Testis (tissue), 3 donors: ENCODE measurements around the gene FRS3. TPM values are rescaled to one million over a fixed set of nuclear protein-coding genes. Genes with fewer than 3 reads are reported as not detected.

Experiments
- DNase-seq: peaks from one replicate; pipeline ENCODE4 v3.0.0-alpha.2; 2019
- H3K27ac ChIP-seq, 2 donors: fragments of 200-600 bp; sonication (generic); one replicate each; pipeline ENCODE4 v1.5.1; 2019
- H3K27me3 ChIP-seq: fragments of 200-600 bp; sonication (generic); one replicate; pipeline ENCODE4 v1.5.1; 2019
- H3K36me3 ChIP-seq: fragments of 200-600 bp; sonication (generic); one replicate; pipeline ENCODE4 v1.5.1; 2017; ENCODE audit warnings: low read depth; ENCODE audit errors: missing control alignments
- H3K4me1 ChIP-seq: fragments of 200-600 bp; sonication (generic); one replicate; pipeline ENCODE4 v1.5.1; 2019
- H3K4me3 ChIP-seq, 2 donors: fragments of 200-600 bp; sonication (generic); one replicate each; pipeline ENCODE4 v1.5.1; 2017 to 2019
- H3K9me3 ChIP-seq: fragments of 200-600 bp; sonication (generic); one replicate; pipeline ENCODE4 v1.5.1; 2017
- POLR2A ChIP-seq: fragments of 450-650 bp; IDR thresholded peaks from one replicate; pipeline ENCODE4 v1.6.1; 2017; ENCODE audit warnings: antibody characterized with exemption, mild to moderate bottlenecking, moderate library complexity
- WGBS, 2 donors: methylation state at CpG; one replicate each; pipeline ENCODE4 v1.1.5; 2018; 5-methylcytosine and 5-hydroxymethylcytosine counted together
- intact Hi-C: fragments of 100-400 bp; cut with DNase I; formaldehyde crosslinking; loops from one replicate; pipeline ENCODE4 v1.15.1; 2023; ENCODE audit warnings: low total_unique reads
- polyA plus RNA-seq: library from polyadenylated mRNA; stranded (reverse); fragments of 350-450 nt; fragmentation: Illumina TruSeq; extraction: RNeasy Lipid Tissue Mini Kit (QIAGEN cat#74804); gene quantifications from one replicate; pipeline ENCODE4 v1.2.3, GENCODE V29; 2014; ENCODE audit warnings: low read depth, low replicate concordance; ENCODE audit not compliant: insufficient read depth
- total RNA-seq, 2 donors: library from RNA; depleted of rRNA; stranded (reverse); fragments of >200 nt; gene quantifications; one replicate each; pipeline ENCODE4 v1.2.3, GENCODE V29; 2016
- TF ChIP-seq, protein P1 (sequence below), 3 experiments: fragments of 450-650 bp in 2 of 3; fragments of 200-600 bp in 1 of 3; sonication (generic) in 1 of 3; IDR thresholded peaks; one replicate each; pipeline ENCODE4 v1.5.1; 2016 to 2019; ENCODE audit warnings: antibody characterized with exemption in 3 of 3, mild to moderate bottlenecking in 2 of 3, moderate library complexity in 1 of 3

The FRS3 gene
- total and polyA plus RNA-seq, 3 donors from 2014 or later = 33.4 to 39.3 (median 34.1) TPM

DNA sequence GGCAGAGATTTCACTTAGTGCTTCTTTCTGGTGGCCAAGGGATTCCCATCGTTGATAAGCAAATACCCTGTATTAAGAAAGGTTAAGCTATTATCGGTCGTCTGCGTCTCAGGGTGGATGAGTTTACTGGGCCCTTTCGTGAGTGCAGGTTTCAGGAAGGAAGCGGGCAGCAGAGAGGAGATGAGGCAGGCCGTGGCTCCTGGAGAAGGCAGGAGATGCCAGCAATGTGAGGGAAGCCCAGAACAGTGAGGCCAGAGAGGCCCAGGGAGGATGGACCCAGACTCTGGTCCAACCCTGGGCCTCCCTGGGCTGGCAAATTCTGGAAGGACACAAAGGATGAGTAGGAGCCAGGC is 55.5 kb downstream of the FRS3 start:
- intact Hi-C loops = no loop called here
- TF ChIP-seq, protein P1, sequence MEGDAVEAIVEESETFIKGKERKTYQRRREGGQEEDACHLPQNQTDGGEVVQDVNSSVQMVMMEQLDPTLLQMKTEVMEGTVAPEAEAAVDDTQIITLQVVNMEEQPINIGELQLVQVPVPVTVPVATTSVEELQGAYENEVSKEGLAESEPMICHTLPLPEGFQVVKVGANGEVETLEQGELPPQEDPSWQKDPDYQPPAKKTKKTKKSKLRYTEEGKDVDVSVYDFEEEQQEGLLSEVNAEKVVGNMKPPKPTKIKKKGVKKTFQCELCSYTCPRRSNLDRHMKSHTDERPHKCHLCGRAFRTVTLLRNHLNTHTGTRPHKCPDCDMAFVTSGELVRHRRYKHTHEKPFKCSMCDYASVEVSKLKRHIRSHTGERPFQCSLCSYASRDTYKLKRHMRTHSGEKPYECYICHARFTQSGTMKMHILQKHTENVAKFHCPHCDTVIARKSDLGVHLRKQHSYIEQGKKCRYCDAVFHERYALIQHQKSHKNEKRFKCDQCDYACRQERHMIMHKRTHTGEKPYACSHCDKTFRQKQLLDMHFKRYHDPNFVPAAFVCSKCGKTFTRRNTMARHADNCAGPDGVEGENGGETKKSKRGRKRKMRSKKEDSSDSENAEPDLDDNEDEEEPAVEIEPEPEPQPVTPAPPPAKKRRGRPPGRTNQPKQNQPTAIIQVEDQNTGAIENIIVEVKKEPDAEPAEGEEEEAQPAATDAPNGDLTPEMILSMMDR (IDR thresholded peaks at IDR 0.05) = no peak
- no peak for TF ChIP-seq POLR2A
- 54 to 56% methylated on average over 7 of the region's 7 CpGs for WGBS, 2 donors
- no peaks in the 10 kb centered on the region for H3K36me3 ChIP-seq
- H3K4me1 ChIP-seq = peaks cover 16% of the 10 kb centered on the region
- H3K9me3 ChIP-seq = no peaks in the 10 kb centered on the region
- H3K27me3 ChIP-seq = no peaks in the 10 kb centered on the region
- DNase-seq = no peak
- no peak overlapping the region for H3K27ac ChIP-seq
- H3K4me3 ChIP-seq = no peak overlapping the region

DNA sequence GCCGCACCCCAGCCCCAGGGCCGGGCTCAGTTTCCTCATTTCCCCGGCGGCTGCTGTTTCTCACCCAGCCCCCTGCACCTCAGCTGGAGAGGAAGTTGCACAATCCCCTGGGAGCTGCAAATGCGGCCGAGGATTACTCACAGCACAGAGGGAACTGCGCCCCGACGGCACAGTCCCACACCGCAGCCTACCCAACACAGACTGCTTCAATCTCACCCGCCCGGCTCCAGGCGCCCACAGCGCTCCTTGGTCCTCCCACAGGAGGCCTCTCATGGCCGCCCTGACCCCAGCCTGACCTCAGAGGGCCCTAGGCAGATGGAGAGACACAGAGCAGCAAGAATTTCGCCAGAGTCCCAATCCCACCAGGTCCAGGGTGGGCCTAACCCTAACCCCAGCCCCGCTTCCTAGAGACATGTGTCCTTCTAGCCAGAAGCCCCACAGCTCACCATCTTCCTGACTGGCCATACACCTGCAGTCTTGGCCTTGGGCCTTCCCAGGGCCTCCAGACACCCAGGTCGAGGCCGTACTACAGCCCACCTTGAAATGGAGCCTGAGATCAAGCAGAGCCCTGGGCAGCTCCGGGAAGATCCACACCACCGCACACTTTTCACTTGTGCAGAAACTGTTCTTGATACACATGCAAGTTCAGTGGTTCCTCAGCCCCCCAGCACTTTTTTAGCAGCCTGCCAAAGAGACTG is 56.0 kb downstream of the FRS3 start:
- Histone ChIP-seq H3K9me3 (no peaks in the 10 kb centered on the region), H3K4me1 (peaks cover 16% of the 10 kb centered on the region), H3K4me3 (no peak overlapping the region), H3K27me3 (no peaks in the 10 kb centered on the region), H3K27ac (no peak overlapping the region), H3K36me3 (no peaks in the 10 kb centered on the region)
- TF ChIP-seq POLR2A = no peak
- TF ChIP-seq, protein P1 (IDR thresholded peaks at IDR 0.05) = no peak
- intact Hi-C loops = no loop called here
- 55 to 66% methylated on average over 9 to 21 of the region's 21 CpGs for WGBS, 2 donors
- DNase-seq = peak; percentile 50

DNA sequence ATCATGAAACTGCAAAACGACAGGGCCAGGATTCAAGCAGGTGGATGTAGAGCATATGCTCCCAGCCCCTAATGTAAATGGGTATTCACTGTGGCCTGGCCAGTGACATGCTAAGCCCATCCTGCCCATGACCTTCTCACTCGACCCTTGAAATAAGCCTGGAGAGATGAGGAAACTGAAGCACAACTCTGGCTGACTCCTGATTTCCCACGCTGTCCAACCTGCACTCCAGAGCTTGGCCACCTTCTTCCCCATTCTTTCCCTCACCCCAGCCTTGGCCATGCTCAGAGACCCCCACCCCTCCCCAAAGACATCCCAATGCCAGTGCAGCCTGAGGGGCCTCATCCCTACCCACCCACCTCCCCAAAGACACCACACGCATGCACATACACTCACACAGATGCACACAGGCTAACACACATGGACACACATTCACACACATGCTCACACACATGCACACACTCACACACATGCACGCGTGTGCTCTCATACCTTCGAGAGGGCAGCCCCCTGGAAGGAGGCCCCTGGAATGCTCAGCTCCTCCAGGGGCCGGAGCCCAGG is 56.7 kb downstream of the FRS3 start:
- TF ChIP-seq, protein P1 (IDR thresholded peaks at IDR 0.05) = no peak
- TF ChIP-seq POLR2A = no peak
- H3K9me3 ChIP-seq = no peaks in the 10 kb centered on the region
- no peaks in the 10 kb centered on the region for H3K36me3 ChIP-seq
- H3K4me1 ChIP-seq = peaks cover 16% of the 10 kb centered on the region
- intact Hi-C loops = no loop called here
- no peak for DNase-seq
- H3K27ac ChIP-seq = no peak overlapping the region
- no peak overlapping the region for H3K4me3 ChIP-seq
- H3K27me3 ChIP-seq = no peaks in the 10 kb centered on the region
- WGBS, 2 donors = 69 to 75% methylated on average over 6 to 8 of the region's 8 CpGs

DNA sequence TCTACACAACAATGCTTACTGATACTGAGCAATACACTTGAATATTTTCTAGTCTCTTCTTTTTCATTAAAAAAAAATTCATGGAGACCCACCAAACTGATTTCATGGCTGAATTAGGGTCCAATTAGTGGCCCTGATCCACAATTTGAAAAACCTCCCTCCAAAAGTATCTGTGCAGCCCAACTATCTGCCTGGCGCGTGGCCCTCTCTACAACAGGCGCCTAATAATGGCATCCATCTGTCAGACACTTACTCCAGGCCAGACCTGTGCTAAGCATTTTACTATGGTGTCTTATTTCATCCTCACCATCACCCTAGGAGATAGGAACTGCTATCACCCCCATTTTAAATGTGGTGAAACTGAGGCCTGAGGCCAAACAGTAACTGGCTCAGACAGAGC is 58.3 kb downstream of the FRS3 start:
- Histone ChIP-seq H3K4me1 (peaks cover 24% of the 10 kb centered on the region), H3K9me3 (no peaks in the 10 kb centered on the region), H3K4me3 (no peak overlapping the region), H3K27ac (no peak overlapping the region), H3K36me3 (no peaks in the 10 kb centered on the region), H3K27me3 (no peaks in the 10 kb centered on the region)
- intact Hi-C loops = no loop called here
- TF ChIP-seq, protein P1 (IDR thresholded peaks at IDR 0.05) = no peak
- TF ChIP-seq POLR2A = no peak
- 96 to 100% methylated on average over 3 of the region's 3 CpGs for WGBS, 2 donors
- DNase-seq = no peak

DNA sequence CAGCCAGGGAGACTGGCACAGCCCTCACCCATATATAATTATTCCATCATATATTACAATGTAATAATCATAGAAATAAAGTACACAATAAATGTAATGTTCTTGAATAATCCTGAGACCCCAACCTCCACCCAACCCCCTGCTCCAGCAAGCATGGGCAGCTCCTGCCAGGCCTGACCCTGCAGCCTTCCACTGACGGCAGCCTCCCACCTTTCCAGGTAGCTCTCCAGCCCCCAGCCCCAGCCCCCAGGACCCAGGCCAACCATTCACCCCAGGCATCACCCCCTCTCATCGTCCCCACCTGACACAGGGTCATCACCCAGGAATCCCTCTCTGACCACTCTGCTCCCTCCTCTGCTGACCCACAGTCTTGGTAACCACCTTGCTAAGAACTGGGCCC is 58.9 kb downstream of the FRS3 start:
- no peak for DNase-seq
- intact Hi-C loops = no loop called here
- Histone ChIP-seq H3K27me3 (no peaks in the 10 kb centered on the region), H3K9me3 (no peaks in the 10 kb centered on the region), H3K36me3 (no peaks in the 10 kb centered on the region), H3K4me3 (no peak overlapping the region), H3K4me1 (peaks cover 29% of the 10 kb centered on the region), H3K27ac (no peak overlapping the region)
- no peak for TF ChIP-seq POLR2A
- TF ChIP-seq, protein P1 (IDR thresholded peaks at IDR 0.05) = no peak
- 79 to 100% methylated on average over 2 of the region's 2 CpGs for WGBS, 2 donors
